ENCODE results near the gene SELENBP1. TPM values are rescaled to one million over a fixed set of nuclear protein-coding genes. Genes with fewer than 3 reads are reported as not detected.

Gene SELENBP1
- total and polyA plus RNA-seq, 5 donors from 2014 or later: not detected

GRCh38 chr1:151371370-151372057 is 991 bp downstream of the SELENBP1 start:
- Mint-ChIP-seq H3K4me1 (no peaks in the 10 kb centered on the region), H3K36me3 (no peaks in the 10 kb centered on the region), H3K4me3 (peak overlapping the region in 1 of 4 donors; percentile 73), H3K27ac (no peak overlapping the region), H3K9me3 (no peaks in the 10 kb centered on the region), H3K27me3 (no peaks in the 10 kb centered on the region)
- no peaks in the 10 kb centered on the region for H3K4me1 ChIP-seq (ENCODE audit: control insufficient read depth, insufficient read depth, low read length, poor library complexity, severe bottlenecking)
- no peaks in the 10 kb centered on the region for H3K27me3 ChIP-seq (ENCODE audit: control insufficient read depth, insufficient read depth, low read length)
- DNase-seq (no peak), ATAC-seq (ENCODE audit: low read depth in 2 of 2) (no peak)
- H3K36me3 ChIP-seq (ENCODE audit: control insufficient read depth, insufficient read depth, low read length): no peaks in the 10 kb centered on the region
- H3K4me3 ChIP-seq (ENCODE audit: low read depth, low read length): no peak overlapping the region
- no peak overlapping the region for H3K27ac ChIP-seq (ENCODE audit: insufficient read depth, low read length, poor library complexity, severe bottlenecking)
- no peaks in the 10 kb centered on the region for H3K9me3 ChIP-seq (ENCODE audit: control insufficient read depth in 2 of 2, low read length in 2 of 2)

GRCh38 chr1:151370211-151370911 is 2.1 kb downstream of the SELENBP1 start:
- H3K36me3 Mint-ChIP-seq: no peaks in the 10 kb centered on the region
- H3K4me1 Mint-ChIP-seq: no peaks in the 10 kb centered on the region
- Histone ChIP-seq H3K27ac (ENCODE audit: insufficient read depth, low read length, poor library complexity, severe bottlenecking) (no peak overlapping the region), H3K36me3 (ENCODE audit: control insufficient read depth, insufficient read depth, low read length) (no peaks in the 10 kb centered on the region), H3K4me1 (ENCODE audit: control insufficient read depth, insufficient read depth, low read length, poor library complexity, severe bottlenecking) (no peaks in the 10 kb centered on the region), H3K9me3 (ENCODE audit: control insufficient read depth in 2 of 2, low read length in 2 of 2) (no peaks in the 10 kb centered on the region), H3K4me3 (ENCODE audit: low read depth, low read length) (no peak overlapping the region), H3K27me3 (ENCODE audit: control insufficient read depth, insufficient read depth, low read length) (no peaks in the 10 kb centered on the region)
- no peak overlapping the region for H3K27ac Mint-ChIP-seq
- H3K4me3 Mint-ChIP-seq: no peak overlapping the region
- no peaks in the 10 kb centered on the region for H3K27me3 Mint-ChIP-seq
- no peak for ATAC-seq (ENCODE audit: low read depth in 2 of 2)
- DNase-seq: no peak
- no peaks in the 10 kb centered on the region for H3K9me3 Mint-ChIP-seq

- H3K4me3 Mint-ChIP-seq: no peak overlapping the region
- no peak overlapping the region for H3K27ac Mint-ChIP-seq
- Histone ChIP-seq H3K4me3 (ENCODE audit: low read depth, low read length) (no peak overlapping the region), H3K9me3 (ENCODE audit: control insufficient read depth in 2 of 2, low read length in 2 of 2) (no peaks in the 10 kb centered on the region), H3K27me3 (ENCODE audit: control insufficient read depth, insufficient read depth, low read length) (no peaks in the 10 kb centered on the region), H3K27ac (ENCODE audit: insufficient read depth, low read length, poor library complexity, severe bottlenecking) (no peak overlapping the region), H3K36me3 (ENCODE audit: control insufficient read depth, insufficient read depth, low read length) (no peaks in the 10 kb centered on the region), H3K4me1 (ENCODE audit: control insufficient read depth, insufficient read depth, low read length, poor library complexity, severe bottlenecking) (no peaks in the 10 kb centered on the region)
- DNase-seq (no peak), ATAC-seq (ENCODE audit: low read depth in 2 of 2) (no peak)
- H3K27me3 Mint-ChIP-seq: no peaks in the 10 kb centered on the region
- H3K4me1 Mint-ChIP-seq: no peaks in the 10 kb centered on the region
- H3K9me3 Mint-ChIP-seq: no peaks in the 10 kb centered on the region
- no peaks in the 10 kb centered on the region for H3K36me3 Mint-ChIP-seq
Measured at GRCh38 chr1:151369621-151370048, 2.9 kb downstream of the SELENBP1 start.

- H3K9me3 Mint-ChIP-seq: no peaks in the 10 kb centered on the region
- DNase-seq (no peak), ATAC-seq (ENCODE audit: low read depth in 2 of 2) (no peak)
- no peak overlapping the region for H3K4me3 Mint-ChIP-seq
- Histone ChIP-seq H3K27ac (ENCODE audit: insufficient read depth, low read length, poor library complexity, severe bottlenecking) (no peak overlapping the region), H3K36me3 (ENCODE audit: control insufficient read depth, insufficient read depth, low read length) (no peaks in the 10 kb centered on the region), H3K4me1 (ENCODE audit: control insufficient read depth, insufficient read depth, low read length, poor library complexity, severe bottlenecking) (no peaks in the 10 kb centered on the region), H3K4me3 (ENCODE audit: low read depth, low read length) (no peak overlapping the region), H3K9me3 (ENCODE audit: control insufficient read depth in 2 of 2, low read length in 2 of 2) (no peaks in the 10 kb centered on the region), H3K27me3 (ENCODE audit: control insufficient read depth, insufficient read depth, low read length) (no peaks in the 10 kb centered on the region)
- no peaks in the 10 kb centered on the region for H3K4me1 Mint-ChIP-seq
- no peak overlapping the region for H3K27ac Mint-ChIP-seq
- no peaks in the 10 kb centered on the region for H3K27me3 Mint-ChIP-seq
- H3K36me3 Mint-ChIP-seq: no peaks in the 10 kb centered on the region
Measured at GRCh38 chr1:151369302-151369610, 3.2 kb downstream of the SELENBP1 start.

GRCh38 chr1:151368393-151369301 is 3.9 kb downstream of the SELENBP1 start:
- Histone ChIP-seq H3K27ac (ENCODE audit: insufficient read depth, low read length, poor library complexity, severe bottlenecking) (no peak overlapping the region), H3K27me3 (ENCODE audit: control insufficient read depth, insufficient read depth, low read length) (no peaks in the 10 kb centered on the region), H3K4me3 (ENCODE audit: low read depth, low read length) (no peak overlapping the region), H3K4me1 (ENCODE audit: control insufficient read depth, insufficient read depth, low read length, poor library complexity, severe bottlenecking) (no peaks in the 10 kb centered on the region), H3K36me3 (ENCODE audit: control insufficient read depth, insufficient read depth, low read length) (no peaks in the 10 kb centered on the region), H3K9me3 (ENCODE audit: control insufficient read depth in 2 of 2, low read length in 2 of 2) (no peaks in the 10 kb centered on the region)
- Mint-ChIP-seq H3K27me3 (no peaks in the 10 kb centered on the region), H3K27ac (peak overlapping the region in 1 of 3 donors; percentile 61), H3K4me3 (no peak overlapping the region), H3K4me1 (no peaks in the 10 kb centered on the region), H3K9me3 (peaks cover 0 to under 1% (median 0%) of the 10 kb centered on the region in 7 donors), H3K36me3 (no peaks in the 10 kb centered on the region)
- DNase-seq (no peak), ATAC-seq (ENCODE audit: low read depth in 2 of 2) (no peak)

- no peak overlapping the region for H3K27ac Mint-ChIP-seq
- no peaks in the 10 kb centered on the region for H3K27me3 ChIP-seq (ENCODE audit: control insufficient read depth, insufficient read depth, low read length)
- no peak for ATAC-seq (ENCODE audit: low read depth in 2 of 2)
- H3K4me1 ChIP-seq (ENCODE audit: control insufficient read depth, insufficient read depth, low read length, poor library complexity, severe bottlenecking): no peaks in the 10 kb centered on the region
- peaks cover 0 to 5% (median 0%) of the 10 kb centered on the region in 7 donors for H3K9me3 Mint-ChIP-seq
- no peak overlapping the region for H3K27ac ChIP-seq (ENCODE audit: insufficient read depth, low read length, poor library complexity, severe bottlenecking)
- no peak overlapping the region for H3K4me3 Mint-ChIP-seq
- no peaks in the 10 kb centered on the region for H3K27me3 Mint-ChIP-seq
- H3K36me3 Mint-ChIP-seq: no peaks in the 10 kb centered on the region
- H3K36me3 ChIP-seq (ENCODE audit: control insufficient read depth, insufficient read depth, low read length): no peaks in the 10 kb centered on the region
- no peak overlapping the region for H3K4me3 ChIP-seq (ENCODE audit: low read depth, low read length)
- no peaks in the 10 kb centered on the region for H3K4me1 Mint-ChIP-seq
- no peak for DNase-seq
- H3K9me3 ChIP-seq (ENCODE audit: control insufficient read depth in 2 of 2, low read length in 2 of 2): peaks cover 0 to 3% of the 10 kb centered on the region in 2 experiments
Measured at GRCh38 chr1:151367658-151368392, 4.7 kb downstream of the SELENBP1 start.

- no peak for DNase-seq
- H3K27ac Mint-ChIP-seq: no peak overlapping the region
- no peaks in the 10 kb centered on the region for H3K27me3 ChIP-seq (ENCODE audit: control insufficient read depth, insufficient read depth, low read length)
- no peaks in the 10 kb centered on the region for H3K27me3 Mint-ChIP-seq
- no peaks in the 10 kb centered on the region for H3K36me3 ChIP-seq (ENCODE audit: control insufficient read depth, insufficient read depth, low read length)
- no peak overlapping the region for H3K4me3 Mint-ChIP-seq
- no peak overlapping the region for H3K27ac ChIP-seq (ENCODE audit: insufficient read depth, low read length, poor library complexity, severe bottlenecking)
- no peaks in the 10 kb centered on the region for H3K4me1 Mint-ChIP-seq
- no peak overlapping the region for H3K4me3 ChIP-seq (ENCODE audit: low read depth, low read length)
- H3K9me3 ChIP-seq (ENCODE audit: control insufficient read depth in 2 of 2, low read length in 2 of 2): peaks cover 3 to 10% of the 10 kb centered on the region in 2 experiments
- H3K36me3 Mint-ChIP-seq: no peaks in the 10 kb centered on the region
- H3K4me1 ChIP-seq (ENCODE audit: control insufficient read depth, insufficient read depth, low read length, poor library complexity, severe bottlenecking): no peaks in the 10 kb centered on the region
- ATAC-seq (ENCODE audit: low read depth in 2 of 2): no peak
- peaks cover 0 to 10% (median 2%) of the 10 kb centered on the region in 7 donors for H3K9me3 Mint-ChIP-seq
Measured at GRCh38 chr1:151364996-151365395, 7.5 kb downstream of the SELENBP1 start.
